ENCODE results near the gene MGMT.

GRCh38 chr10:129509835-129510234, 42.8 kb downstream of the MGMT start:
- TF ChIP-seq CTCF (conservative IDR thresholded peaks at IDR 0.05 in 1 of 2, IDR thresholded peaks at IDR 0.05 in 1 of 2; ENCODE audit: extremely low read depth in 1 of 2, insufficient read depth in 1 of 2, low read depth in 1 of 2, low read length in 2 of 2), result no peak
- no peak for TF ChIP-seq EZH2 (IDR thresholded peaks at IDR 0.05; ENCODE audit: borderline replicate concordance, low read length)
